Neural progenitor cell (in vitro differentiated cells): ENCODE data around the gene SH3GL2. TPM values are rescaled to one million over a fixed set of nuclear protein-coding genes. Genes with fewer than 3 reads are reported as not detected.
A peak's percentile ranks its signal among the peaks of the same experiment; 100 is the strongest.

Experiments used
- DNase-seq: peaks from one replicate; pipeline ENCODE4 v3.0.0-alpha.2; 2016; ENCODE audit warnings: low spot score
- H2AFZ ChIP-seq: fragments of 200-600 bp; sonication (generic); replicated peaks from 2 replicates; pipeline ENCODE4 v1.6.1; 2016; ENCODE audit warnings: antibody characterized with exemption
- H3F3A ChIP-seq: fragments of 200-600 bp; sonication (generic); 2 replicates; pipeline ENCODE4 v1.6.1; 2016; ENCODE audit warnings: antibody characterized with exemption, low read depth
- H3K27ac ChIP-seq: fragments of 200-600 bp; sonication (generic); 2 replicates; pipeline ENCODE4 v1.5.1; 2016; ENCODE audit warnings: mild to moderate bottlenecking
- H3K27me3 ChIP-seq: fragments of 200-600 bp; sonication (generic); 2 replicates; pipeline ENCODE4 v1.6.1; 2016; ENCODE audit warnings: mild to moderate bottlenecking, moderate library complexity
- H3K36me3 ChIP-seq: fragments of 200-600 bp; sonication (generic); 2 replicates; pipeline ENCODE4 v1.5.1; 2016
- H3K4me1 ChIP-seq: fragments of 200-600 bp; sonication (generic); 2 replicates; pipeline ENCODE4 v1.6.1; 2016; ENCODE audit warnings: mixed run types
- H3K4me2 ChIP-seq: fragments of 200-600 bp; sonication (generic); 2 replicates; pipeline ENCODE4 v1.6.1; 2016
- H3K4me3 ChIP-seq: fragments of 200-600 bp; sonication (generic); 2 replicates; pipeline ENCODE4 v1.5.1; 2016
- H3K79me2 ChIP-seq: fragments of 200-600 bp; sonication (generic); 2 replicates; pipeline ENCODE4 v1.6.1; 2016; ENCODE audit warnings: low read depth
- H3K9ac ChIP-seq: fragments of 200-600 bp; sonication (generic); 2 replicates; pipeline ENCODE4 v1.6.1; 2016
- H3K9me3 ChIP-seq: fragments of 200-600 bp; sonication (generic); 2 replicates; pipeline ENCODE4 v1.5.1; 2016; ENCODE audit warnings: low read depth
- H4K20me1 ChIP-seq: fragments of 200-600 bp; sonication (generic); 2 replicates; pipeline ENCODE4 v1.6.1; 2016; ENCODE audit warnings: low read depth
- H3K27ac Mint-ChIP-seq: 3 replicates; pipeline ENCODE4 v1.8.0; 2021; ENCODE audit warnings: mixed read lengths
- H3K27me3 Mint-ChIP-seq: 2 replicates; pipeline ENCODE4 v1.8.0; 2022; ENCODE audit warnings: low read depth, mild to moderate bottlenecking, inconsistent platforms, moderate library complexity, mixed read lengths; ENCODE audit not compliant: insufficient read depth
- H3K36me3 Mint-ChIP-seq: 3 replicates; pipeline ENCODE4 v1.8.0; 2021; ENCODE audit warnings: mixed read lengths
- H3K4me1 Mint-ChIP-seq: 3 replicates; pipeline ENCODE4 v1.8.0; 2021; ENCODE audit warnings: mixed read lengths
- H3K4me3 Mint-ChIP-seq: 3 replicates; pipeline ENCODE4 v1.8.0; 2021; ENCODE audit warnings: mild to moderate bottlenecking, moderate library complexity, mixed read lengths
- H3K9me3 Mint-ChIP-seq: 3 replicates; pipeline ENCODE4 v1.8.0; 2020; ENCODE audit warnings: mixed read lengths
- CTCF ChIP-seq: fragments of 200-600 bp; sonication (generic); IDR thresholded peaks from 2 replicates; pipeline ENCODE4 v1.5.1; 2017; ENCODE audit warnings: antibody characterized with exemption, mild to moderate bottlenecking
- EZH2 ChIP-seq: fragments of 200-600 bp; sonication (generic); IDR thresholded peaks from 2 replicates; pipeline ENCODE4 v1.6.1; 2017; ENCODE audit warnings: antibody characterized with exemption, mild to moderate bottlenecking, moderate library complexity
- EZH2phosphoT487 ChIP-seq: fragments of 200-600 bp; sonication (generic); IDR thresholded peaks from 2 replicates; pipeline ENCODE4 v1.6.1; 2017; ENCODE audit warnings: antibody characterized with exemption
- total RNA-seq: library from RNA; depleted of rRNA; stranded (reverse); fragments of >200 nt; gene quantifications from 2 replicates; pipeline ENCODE4 v1.2.3, GENCODE V29; 2015; ENCODE audit warnings: low replicate concordance

The SH3GL2 gene
- total RNA-seq, 1 donor from 2014 or later: 1.6 TPM

GRCh38 chr9:17810317-17810716, 231.5 kb downstream of the SH3GL2 start:
- H3K36me3 Mint-ChIP-seq: no peaks in the 10 kb centered on the region
- H3K27me3 Mint-ChIP-seq: peaks cover 2% of the 10 kb centered on the region
- DNase-seq: no peak
- H3K36me3 ChIP-seq: no peaks in the 10 kb centered on the region
- H3K4me1 Mint-ChIP-seq: peaks cover 14% of the 10 kb centered on the region
- no peaks in the 10 kb centered on the region for H4K20me1 ChIP-seq
- H3F3A ChIP-seq: peaks cover 24% of the 10 kb centered on the region
- H3K27ac ChIP-seq: no peak overlapping the region
- H3K27me3 ChIP-seq: no peaks in the 10 kb centered on the region
- peaks cover 22% of the 10 kb centered on the region for H3K4me1 ChIP-seq
- no peak overlapping the region for H3K4me3 ChIP-seq
- no peaks in the 10 kb centered on the region for H3K9me3 ChIP-seq
- TF ChIP-seq EZH2 (no peak), CTCF (no peak), EZH2phosphoT487 (no peak)
- no peak overlapping the region for H3K9ac ChIP-seq
- H2AFZ ChIP-seq: no peak overlapping the region
- H3K79me2 ChIP-seq: no peaks in the 10 kb centered on the region
- H3K4me3 Mint-ChIP-seq: no peak overlapping the region
- no peaks in the 10 kb centered on the region for H3K9me3 Mint-ChIP-seq
- no peak overlapping the region for H3K4me2 ChIP-seq
- no peak overlapping the region for H3K27ac Mint-ChIP-seq

- Histone ChIP-seq H3K4me1 (peaks cover 22% of the 10 kb centered on the region), H3K79me2 (no peaks in the 10 kb centered on the region)
- TF ChIP-seq EZH2 (no peak), CTCF (peak; percentile 98), EZH2phosphoT487 (no peak)
Measured at GRCh38 chr9:17810728-17811571, 232.1 kb downstream of the SH3GL2 start.

GRCh38 chr9:17813798-17814197, 234.9 kb downstream of the SH3GL2 start:
- H3K27ac Mint-ChIP-seq: no peak overlapping the region
- TF ChIP-seq CTCF (no peak), EZH2 (no peak), EZH2phosphoT487 (no peak)
- H3F3A ChIP-seq: peaks cover 24% of the 10 kb centered on the region

More at GRCh38 chr9:17810728-17811571, 232.1 kb downstream of the SH3GL2 start:
- no peaks in the 10 kb centered on the region for H3K36me3 Mint-ChIP-seq
- H3K4me2 ChIP-seq: peak overlapping the region; percentile 60
- no peak overlapping the region for H3K4me3 Mint-ChIP-seq
- no peaks in the 10 kb centered on the region for H3K9me3 ChIP-seq
- H2AFZ ChIP-seq: no peak overlapping the region
- peaks cover 24% of the 10 kb centered on the region for H3F3A ChIP-seq
- H3K27ac Mint-ChIP-seq: no peak overlapping the region
- H3K9me3 Mint-ChIP-seq: no peaks in the 10 kb centered on the region
- H3K9ac ChIP-seq: no peak overlapping the region
- H3K36me3 ChIP-seq: no peaks in the 10 kb centered on the region
- H3K27me3 Mint-ChIP-seq: no peaks in the 10 kb centered on the region
- peak; percentile 88 for DNase-seq
- no peak overlapping the region for H3K27ac ChIP-seq
- no peaks in the 10 kb centered on the region for H4K20me1 ChIP-seq
- H3K27me3 ChIP-seq: no peaks in the 10 kb centered on the region
- no peak overlapping the region for H3K4me3 ChIP-seq
- H3K4me1 Mint-ChIP-seq: peaks cover 14% of the 10 kb centered on the region

More at GRCh38 chr9:17813798-17814197, 234.9 kb downstream of the SH3GL2 start:
- Histone ChIP-seq H3K27me3 (no peaks in the 10 kb centered on the region), H2AFZ (peak overlapping the region; percentile 76), H3K27ac (no peak overlapping the region), H3K4me1 (peaks cover 31% of the 10 kb centered on the region), H3K4me3 (no peak overlapping the region), H4K20me1 (no peaks in the 10 kb centered on the region), H3K9ac (no peak overlapping the region), H3K9me3 (no peaks in the 10 kb centered on the region), H3K36me3 (no peaks in the 10 kb centered on the region), H3K4me2 (no peak overlapping the region), H3K79me2 (no peaks in the 10 kb centered on the region)
- Mint-ChIP-seq H3K4me1 (peaks cover 14% of the 10 kb centered on the region), H3K4me3 (no peak overlapping the region), H3K27me3 (no peaks in the 10 kb centered on the region), H3K9me3 (no peaks in the 10 kb centered on the region), H3K36me3 (no peaks in the 10 kb centered on the region)
- no peak for DNase-seq
